Testis (tissue), 2 donors: ENCODE data around the gene PIK3C3.

Source experiments
- CTCF ChIP-seq, 3 experiments: fragments of 450-650 bp in 2 of 3; fragments of 200-600 bp in 1 of 3; sonication (generic) in 1 of 3; IDR thresholded peaks; one replicate each; pipeline ENCODE4 v1.5.1; 2016 to 2019; ENCODE audit warnings: antibody characterized with exemption in 3 of 3, mild to moderate bottlenecking in 2 of 3, moderate library complexity in 1 of 3
- POLR2A ChIP-seq: fragments of 450-650 bp; IDR thresholded peaks from one replicate; pipeline ENCODE4 v1.6.1; 2017; ENCODE audit warnings: antibody characterized with exemption, mild to moderate bottlenecking, moderate library complexity

GRCh38 chr18:41922841-41923240 is 32.2 kb upstream of the PIK3C3 start:
- TF ChIP-seq CTCF (IDR thresholded peaks at IDR 0.05) = no peak
- no peak for TF ChIP-seq POLR2A
